Measurements from ENCODE around the gene ARHGAP4.

Gene ARHGAP4

DNA sequence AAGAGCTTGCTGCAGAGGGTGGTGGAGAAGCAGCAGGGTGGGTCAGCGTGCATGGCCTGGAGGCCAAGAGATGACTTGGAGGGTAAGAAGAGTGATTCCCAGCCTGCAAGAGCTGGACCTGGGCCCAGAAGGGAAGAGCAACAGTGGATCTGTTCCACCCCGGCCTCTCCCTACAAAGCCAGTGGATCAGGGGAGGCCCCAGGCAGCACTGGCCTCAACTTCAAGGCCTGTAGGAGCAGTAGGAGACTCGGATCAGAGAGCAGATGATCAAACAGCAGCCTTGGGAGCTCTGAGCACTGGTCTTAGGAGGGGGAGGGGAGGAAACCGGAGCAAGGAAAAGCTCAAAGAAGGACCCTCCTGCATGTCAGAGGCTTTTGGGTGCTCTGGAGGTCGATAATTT is 47.7 kb downstream of the ARHGAP4 start:
- CTCF ChIA-PET = no interaction called here
- TF ChIP-seq, protein P1, sequence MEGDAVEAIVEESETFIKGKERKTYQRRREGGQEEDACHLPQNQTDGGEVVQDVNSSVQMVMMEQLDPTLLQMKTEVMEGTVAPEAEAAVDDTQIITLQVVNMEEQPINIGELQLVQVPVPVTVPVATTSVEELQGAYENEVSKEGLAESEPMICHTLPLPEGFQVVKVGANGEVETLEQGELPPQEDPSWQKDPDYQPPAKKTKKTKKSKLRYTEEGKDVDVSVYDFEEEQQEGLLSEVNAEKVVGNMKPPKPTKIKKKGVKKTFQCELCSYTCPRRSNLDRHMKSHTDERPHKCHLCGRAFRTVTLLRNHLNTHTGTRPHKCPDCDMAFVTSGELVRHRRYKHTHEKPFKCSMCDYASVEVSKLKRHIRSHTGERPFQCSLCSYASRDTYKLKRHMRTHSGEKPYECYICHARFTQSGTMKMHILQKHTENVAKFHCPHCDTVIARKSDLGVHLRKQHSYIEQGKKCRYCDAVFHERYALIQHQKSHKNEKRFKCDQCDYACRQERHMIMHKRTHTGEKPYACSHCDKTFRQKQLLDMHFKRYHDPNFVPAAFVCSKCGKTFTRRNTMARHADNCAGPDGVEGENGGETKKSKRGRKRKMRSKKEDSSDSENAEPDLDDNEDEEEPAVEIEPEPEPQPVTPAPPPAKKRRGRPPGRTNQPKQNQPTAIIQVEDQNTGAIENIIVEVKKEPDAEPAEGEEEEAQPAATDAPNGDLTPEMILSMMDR (conservative IDR thresholded peaks at IDR 0.05; ENCODE audit: low read depth) = no peak
- no peak for DNase-seq (ENCODE audit: low spot score)
- H3K27ac ChIP-seq = no peak overlapping the region
- POLR2A ChIA-PET (ENCODE audit: low non-redundant PET) = no interaction called here

DNA sequence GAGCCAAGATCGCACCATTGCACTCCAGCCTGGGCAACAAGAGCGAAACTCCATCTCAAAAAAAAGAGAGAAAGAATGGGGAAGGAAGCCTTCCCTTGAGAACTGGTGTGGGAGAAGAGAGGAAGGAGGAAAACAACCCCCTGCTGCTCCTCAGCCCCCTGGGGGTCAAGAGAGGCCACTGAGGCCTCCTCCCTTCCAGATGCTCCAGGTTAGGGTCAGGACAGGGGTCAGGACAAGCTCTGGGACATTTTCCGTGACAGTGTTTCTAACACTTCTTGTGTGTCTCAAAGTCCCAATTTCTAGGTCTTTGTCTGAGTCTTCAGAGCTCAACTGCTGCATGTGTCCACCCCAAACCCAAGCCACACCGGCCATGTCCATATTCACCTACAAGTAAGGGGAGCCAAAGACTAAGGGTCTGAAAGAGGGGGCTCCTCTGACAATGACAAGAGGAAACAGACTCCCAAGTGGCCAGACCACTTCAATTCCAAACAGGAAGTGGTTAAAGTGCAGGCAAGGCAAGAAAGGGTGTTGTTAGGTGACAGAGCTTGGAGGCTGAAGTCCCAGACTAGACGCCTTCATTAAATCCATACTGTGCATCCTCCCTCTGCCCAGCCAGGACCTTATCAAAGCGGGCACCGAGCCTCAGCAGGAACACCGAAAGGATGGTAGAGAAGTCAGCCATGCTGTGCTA is 48.3 kb downstream of the ARHGAP4 start:
- TF ChIP-seq, protein P1 (conservative IDR thresholded peaks at IDR 0.05; ENCODE audit: low read depth) = no peak
- no peak for DNase-seq (ENCODE audit: low spot score)
- ChIA-PET CTCF (no interaction called here), POLR2A (ENCODE audit: low non-redundant PET) (no interaction called here)
- no peak overlapping the region for H3K27ac ChIP-seq

DNA sequence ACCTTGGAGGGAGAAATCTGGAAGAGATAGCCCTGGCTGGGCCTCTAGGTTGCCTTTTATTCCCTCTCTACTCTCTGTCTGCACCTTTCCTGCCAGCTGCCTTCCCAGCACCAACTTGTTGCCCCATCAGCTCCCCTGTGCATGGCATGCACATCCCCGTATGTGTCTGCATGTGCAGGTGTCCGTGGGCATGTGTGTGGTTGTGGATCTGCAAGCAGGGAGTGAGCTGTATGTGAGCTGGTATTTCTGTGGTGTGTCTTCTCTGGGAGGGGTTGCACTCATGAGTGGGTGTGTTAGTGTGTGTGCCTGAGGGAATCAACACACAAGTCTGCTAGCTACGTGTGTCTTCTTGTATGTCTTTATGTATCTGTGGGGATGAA is 50.0 kb downstream of the ARHGAP4 start:
- POLR2A ChIA-PET (ENCODE audit: low non-redundant PET) = no interaction called here
- CTCF ChIA-PET = no interaction called here

DNA sequence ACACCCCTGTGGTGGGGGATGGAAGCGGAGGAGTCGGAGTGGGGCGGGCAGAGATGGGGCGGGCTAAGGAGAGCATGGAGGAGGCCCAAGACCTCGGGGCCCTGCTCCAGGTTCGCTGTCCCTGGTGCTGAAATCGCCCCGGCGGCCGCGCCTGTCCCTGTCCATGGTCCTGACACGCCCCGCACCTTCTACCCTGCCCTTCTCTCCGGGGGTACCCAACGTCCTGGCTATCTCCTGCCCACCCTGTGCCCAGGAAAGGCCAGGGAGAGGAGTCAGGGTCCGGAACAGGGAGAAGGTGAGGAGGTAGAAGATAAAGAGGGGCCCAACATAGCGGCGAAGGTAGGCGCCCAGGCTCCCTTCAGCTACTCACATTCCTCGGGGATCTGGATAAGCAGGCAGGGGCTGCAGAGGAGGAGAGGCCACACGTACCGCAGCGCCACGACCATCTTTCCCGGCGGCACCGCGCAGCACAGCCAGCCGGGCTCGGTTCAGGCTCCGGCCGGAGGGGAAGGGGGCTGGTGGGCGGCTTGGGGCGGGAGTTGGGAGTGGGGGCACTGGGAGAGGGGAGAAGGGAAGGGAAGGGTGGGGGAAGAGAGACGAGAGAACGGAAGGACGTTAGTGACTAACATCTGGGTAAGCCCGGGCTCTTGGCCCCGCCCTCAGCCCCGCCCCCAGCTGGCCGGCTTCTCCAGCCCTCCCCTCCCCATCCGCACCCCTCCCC is 50.5 kb downstream of the ARHGAP4 start:
- ChIA-PET CTCF (no interaction called here), POLR2A (ENCODE audit: low non-redundant PET) (no interaction called here)
- no peak overlapping the region for H3K27ac ChIP-seq
- peak; percentile 51 for DNase-seq (ENCODE audit: low spot score)
- TF ChIP-seq, protein P1 (conservative IDR thresholded peaks at IDR 0.05; ENCODE audit: low read depth) = no peak

More for the DNA sequence above, 50.0 kb downstream of the ARHGAP4 start:
- no peak overlapping the region for H3K27ac ChIP-seq
- DNase-seq (ENCODE audit: low spot score) = no peak
- TF ChIP-seq, protein P1 (conservative IDR thresholded peaks at IDR 0.05; ENCODE audit: low read depth) = no peak

DNA sequence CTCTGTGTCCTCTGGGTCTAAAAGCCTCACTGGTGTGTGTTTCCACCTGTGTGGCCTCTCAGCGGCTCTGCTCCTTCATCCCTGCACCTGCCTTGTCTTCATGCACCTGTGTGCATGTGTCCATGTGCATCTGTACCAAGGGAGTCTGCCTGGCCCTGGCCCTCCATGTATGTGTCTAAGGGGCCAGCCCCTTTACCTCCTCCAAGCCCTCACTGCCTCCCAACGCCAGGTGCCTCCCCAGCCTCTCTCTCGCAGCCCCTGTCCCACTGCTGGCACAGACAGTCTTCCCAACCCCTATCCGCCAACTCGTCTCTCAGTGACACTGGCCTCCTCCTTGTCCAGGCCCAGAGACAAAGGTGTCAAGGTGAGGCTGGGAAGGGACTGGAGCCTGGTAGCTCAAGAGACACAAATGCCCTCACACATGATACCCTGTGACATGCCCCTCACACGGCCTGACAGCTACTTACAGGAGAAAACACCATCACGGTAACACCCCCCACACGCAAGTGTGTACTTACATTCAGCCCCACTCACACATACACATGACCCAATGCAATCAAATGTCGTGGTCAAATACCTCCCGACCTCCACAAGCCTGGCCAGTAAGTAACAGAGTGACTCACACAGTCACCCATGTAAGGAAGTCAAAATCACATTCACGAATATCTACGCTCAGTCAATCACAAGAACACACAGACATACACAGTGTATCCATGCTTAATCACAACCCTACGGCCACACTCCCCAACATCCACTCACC is 51.5 kb downstream of the ARHGAP4 start:
- TF ChIP-seq, protein P1 (conservative IDR thresholded peaks at IDR 0.05; ENCODE audit: low read depth) = no peak
- DNase-seq (ENCODE audit: low spot score) = no peak
- POLR2A ChIA-PET (ENCODE audit: low non-redundant PET) = no interaction called here
- H3K27ac ChIP-seq = no peak overlapping the region
- CTCF ChIA-PET = no interaction called here

DNA sequence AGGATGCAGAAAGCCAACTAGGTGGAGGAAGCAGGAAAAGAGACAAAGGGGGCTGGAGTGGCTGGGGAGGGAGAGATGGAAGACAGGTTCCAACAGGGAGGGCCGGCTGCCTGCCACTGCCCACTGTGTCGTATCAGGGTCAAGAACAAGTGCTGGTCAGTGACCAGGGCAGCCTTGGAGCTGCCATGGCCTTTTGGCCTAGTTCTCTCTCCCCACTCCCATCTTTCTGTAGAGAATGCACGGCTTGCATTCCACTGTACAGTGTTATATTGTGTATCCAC is 52.0 kb downstream of the ARHGAP4 start:
- CTCF ChIA-PET = interaction anchor here (0.6 kb wide), 1 partner anchor 281 kb away, joined by 3 read pairs; no protein-coding TSS in a partner anchor
- no peak overlapping the region for H3K27ac ChIP-seq

More for the DNA sequence above, 52.0 kb downstream of the ARHGAP4 start:
- DNase-seq (ENCODE audit: low spot score) = no peak
- TF ChIP-seq, protein P1 (conservative IDR thresholded peaks at IDR 0.05; ENCODE audit: low read depth) = no peak
- POLR2A ChIA-PET (ENCODE audit: low non-redundant PET) = no interaction called here

Data from RWPE1 (cell line).